H9 (cell line): ENCODE data around the gene SLC24A4. TPM values are rescaled to one million over a fixed set of nuclear protein-coding genes. Genes with fewer than 3 reads are reported as not detected.

Experiments
- DNase-seq: peaks from one replicate; pipeline ENCODE4 v3.0.0-alpha.2; 2017
- H2AFZ ChIP-seq: one replicate; pipeline ENCODE4 v1.6.1; 2013; ENCODE audit warnings: mild to moderate bottlenecking, low read length, control low read depth, moderate library complexity
- H2AK5ac ChIP-seq: 2 replicates; pipeline ENCODE4 v1.6.1; 2013; ENCODE audit warnings: low read length, control low read depth, mixed read lengths; ENCODE audit not compliant: insufficient read length
- H2BK120ac ChIP-seq: one replicate; pipeline ENCODE4 v1.6.1; 2013; ENCODE audit warnings: low read depth, mild to moderate bottlenecking, low read length, control low read depth, inconsistent platforms; ENCODE audit not compliant: poor library complexity, severe bottlenecking
- H2BK12ac ChIP-seq: 2 replicates; pipeline ENCODE4 v1.6.1; 2013; ENCODE audit warnings: low read length, control low read depth, mixed read lengths, low read depth; ENCODE audit not compliant: insufficient read length
- H2BK15ac ChIP-seq: 2 replicates; pipeline ENCODE4 v1.6.1; 2013; ENCODE audit warnings: low read depth, low read length, control low read depth
- H2BK20ac ChIP-seq: one replicate; pipeline ENCODE4 v1.6.1; 2013; ENCODE audit warnings: low read depth, mild to moderate bottlenecking, low read length, control low read depth, inconsistent platforms; ENCODE audit not compliant: poor library complexity, severe bottlenecking
- H2BK5ac ChIP-seq: 2 replicates; pipeline ENCODE4 v1.6.1; 2013; ENCODE audit warnings: low read length, control low read depth, mixed read lengths; ENCODE audit not compliant: insufficient read length
- H3K14ac ChIP-seq: 2 replicates; pipeline ENCODE4 v1.6.1; 2013; ENCODE audit warnings: low read length, control low read depth; ENCODE audit not compliant: insufficient read depth
- H3K18ac ChIP-seq: 2 replicates; pipeline ENCODE4 v1.6.1; 2013; ENCODE audit warnings: low read depth, mild to moderate bottlenecking, mixed read lengths, low read length, control low read depth; ENCODE audit not compliant: insufficient read length
- H3K23ac ChIP-seq: 2 replicates; pipeline ENCODE4 v1.6.1; 2013; ENCODE audit warnings: low read length, control low read depth, mixed read lengths, low read depth; ENCODE audit not compliant: insufficient read length
- H3K23me2 ChIP-seq: 2 replicates; pipeline ENCODE4 v1.6.1; 2013; ENCODE audit warnings: low read depth, mild to moderate bottlenecking, mixed read lengths, low read length, control low read depth; ENCODE audit not compliant: insufficient read length, poor library complexity, severe bottlenecking
- H3K27ac ChIP-seq: 2 replicates; pipeline ENCODE4 v1.5.1; 2013; ENCODE audit warnings: low read length, control low read depth, mixed read lengths, low read depth; ENCODE audit not compliant: insufficient read length
- H3K27me3 ChIP-seq: 2 replicates; pipeline ENCODE4 v1.6.1; 2013; ENCODE audit warnings: low read length, control low read depth, inconsistent platforms; ENCODE audit not compliant: insufficient read depth
- H3K4ac ChIP-seq: 2 replicates; pipeline ENCODE4 v1.6.1; 2013; ENCODE audit warnings: low read depth, mild to moderate bottlenecking, control low read depth, inconsistent platforms, low read length, moderate library complexity
- H3K4me1 ChIP-seq: 2 replicates; pipeline ENCODE4 v1.6.1; 2013; ENCODE audit warnings: low read length, control low read depth, inconsistent platforms; ENCODE audit not compliant: insufficient read depth
- H3K4me2 ChIP-seq: 2 replicates; pipeline ENCODE4 v1.6.1; 2013; ENCODE audit warnings: low read length, control low read depth, mixed read lengths; ENCODE audit not compliant: insufficient read length, insufficient read depth
- H3K56ac ChIP-seq: 2 replicates; pipeline ENCODE4 v1.6.1; 2013; ENCODE audit warnings: low read depth, mild to moderate bottlenecking, mixed read lengths, low read length, control low read depth; ENCODE audit not compliant: insufficient read length
- H3K79me1 ChIP-seq: 2 replicates; pipeline ENCODE4 v1.6.1; 2013; ENCODE audit warnings: low read depth, mild to moderate bottlenecking, moderate library complexity, low read length, control low read depth, inconsistent platforms; ENCODE audit not compliant: insufficient read depth, poor library complexity, severe bottlenecking
- H3K79me2 ChIP-seq: 2 replicates; pipeline ENCODE4 v1.6.1; 2013; ENCODE audit warnings: low read length, control low read depth, inconsistent platforms; ENCODE audit not compliant: insufficient read depth
- H3K9ac ChIP-seq: 2 replicates; pipeline ENCODE4 v1.6.1; 2013; ENCODE audit warnings: low read length, control low read depth, mixed read lengths; ENCODE audit not compliant: insufficient read length; ENCODE audit errors: extremely low read depth
- H3K9me3 ChIP-seq: one replicate; pipeline ENCODE4 v1.6.1; 2013; ENCODE audit warnings: low read depth, low read length, inconsistent platforms; ENCODE audit not compliant: control insufficient read depth
- H3T11ph ChIP-seq: one replicate; pipeline ENCODE4 v1.6.1; 2013; ENCODE audit warnings: mild to moderate bottlenecking, low read length, control low read depth, inconsistent platforms
- H4K20me1 ChIP-seq: one replicate; pipeline ENCODE4 v1.6.1; 2013; ENCODE audit not compliant: control insufficient read depth, insufficient read length, insufficient read depth
- H4K5ac ChIP-seq: 2 replicates; pipeline ENCODE4 v1.6.1; 2013; ENCODE audit warnings: low read depth, mild to moderate bottlenecking, mixed read lengths, low read length, control low read depth; ENCODE audit not compliant: insufficient read length
- H4K8ac ChIP-seq: replicated peaks from 2 replicates; pipeline ENCODE4 v1.6.1; 2013; ENCODE audit warnings: low read length, control low read depth, mixed read lengths, low read depth; ENCODE audit not compliant: insufficient read length
- H4K91ac ChIP-seq: 2 replicates; pipeline ENCODE4 v1.6.1; 2013; ENCODE audit warnings: low read depth, mild to moderate bottlenecking, moderate library complexity, mixed read lengths, low read length, control low read depth; ENCODE audit not compliant: insufficient read length
- H3K27ac Mint-ChIP-seq, 3 experiments: 2 replicates in 2 of 3; 3 replicates in 1 of 3; pipeline ENCODE4 v1.8.0; 2020 to 2021; ENCODE audit warnings: mixed read lengths in 3 of 3, mild to moderate bottlenecking in 1 of 3, moderate library complexity in 1 of 3
- H3K27me3 Mint-ChIP-seq: 2 replicates; pipeline ENCODE4 v1.8.0; 2021; ENCODE audit warnings: low read depth, mild to moderate bottlenecking, moderate library complexity, mixed read lengths
- H3K36me3 Mint-ChIP-seq, 3 experiments: 2 replicates in 2 of 3; 3 replicates in 1 of 3; pipeline ENCODE4 v1.8.0; 2020 to 2021; ENCODE audit warnings: low read depth in 3 of 3, mixed read lengths in 3 of 3; ENCODE audit not compliant: insufficient read depth in 1 of 3
- H3K4me1 Mint-ChIP-seq, 2 experiments: 2 replicates each; pipeline ENCODE4 v1.8.0; 2020; ENCODE audit warnings: mixed read lengths in 2 of 2
- H3K4me3 Mint-ChIP-seq, 2 experiments: 2 replicates in 1 of 2; 3 replicates in 1 of 2; pipeline ENCODE4 v1.8.0; 2020 to 2021; ENCODE audit warnings: mild to moderate bottlenecking in 2 of 2, mixed read lengths in 2 of 2, moderate library complexity in 1 of 2
- H3K9me3 Mint-ChIP-seq, 2 experiments: 2 replicates in 1 of 2; 3 replicates in 1 of 2; pipeline ENCODE4 v1.8.0; 2020; ENCODE audit warnings: mild to moderate bottlenecking in 2 of 2, mixed read lengths in 2 of 2, moderate library complexity in 1 of 2
- WGBS: extraction: QIAGEN DNeasy Blood & Tissue Kit; methylation state at CpG from one replicate; pipeline ENCODE4 v1.1.7; 2013; ENCODE audit warnings: missing lambda C conversion rate, low lambda C conversion rate, mixed read lengths; ENCODE audit not compliant: insufficient read length; ENCODE audit errors: extremely low coverage; 5-methylcytosine and 5-hydroxymethylcytosine counted together
- total RNA-seq: library from RNA; stranded (reverse); gene quantifications from 2 replicates; pipeline ENCODE4 v1.2.1, GENCODE V29; 2021
- TF ChIP-seq, protein P1 (sequence below): fragments of 200-600 bp; sonication (generic); conservative IDR thresholded peaks from 3 replicates; pipeline ENCODE4 v1.8.0; 2021; ENCODE audit warnings: antibody characterized with exemption, mild to moderate bottlenecking

Gene SLC24A4
- total RNA-seq, 1 experiment from 2014 or later = 0.24 TPM

GRCh38 chr14:92407410-92407809 is 84.4 kb downstream of the SLC24A4 start:
- Mint-ChIP-seq H3K4me3 (no peak overlapping the region; a peak in 1 of 5 replicates), H3K9me3 (peaks cover 23 to 26% of the 10 kb centered on the region in 2 experiments), H3K4me1 (peaks cover 16 to 19% of the 10 kb centered on the region in 2 experiments), H3K27ac (no peak overlapping the region), H3K36me3 (peaks cover 5 to 24% (median 18%) of the 10 kb centered on the region in 3 experiments; a peak in 6 of 7 replicates), H3K27me3 (peaks cover 2% of the 10 kb centered on the region)
- Histone ChIP-seq H3K14ac (no peak overlapping the region), H3K4me2 (no peak overlapping the region), H3K4me1 (no peaks in the 10 kb centered on the region; the same call in 1 of the 2 replicates), H2BK5ac (no peak overlapping the region), H3K27ac (no peak overlapping the region), H4K20me1 (no peaks in the 10 kb centered on the region), H2BK12ac (no peak overlapping the region), H3K9ac (no peak overlapping the region), H3K18ac (no peak overlapping the region), H3K79me2 (no peaks in the 10 kb centered on the region), H2AK5ac (no peak overlapping the region), H3K23ac (no peak overlapping the region), H3T11ph (no peak overlapping the region), H3K4ac (no peak overlapping the region), H2BK15ac (no peak overlapping the region), H2BK120ac (no peak overlapping the region), H4K5ac (no peak overlapping the region), H3K79me1 (no peaks in the 10 kb centered on the region), H3K23me2 (no peaks in the 10 kb centered on the region), H3K56ac (no peak overlapping the region), H2BK20ac (no peak overlapping the region), H3K9me3 (no peaks in the 10 kb centered on the region), H4K8ac (no peak overlapping the region), H4K91ac (no peak overlapping the region), H2AFZ (no peak overlapping the region), H3K27me3 (no peaks in the 10 kb centered on the region)
- TF ChIP-seq, protein P1, sequence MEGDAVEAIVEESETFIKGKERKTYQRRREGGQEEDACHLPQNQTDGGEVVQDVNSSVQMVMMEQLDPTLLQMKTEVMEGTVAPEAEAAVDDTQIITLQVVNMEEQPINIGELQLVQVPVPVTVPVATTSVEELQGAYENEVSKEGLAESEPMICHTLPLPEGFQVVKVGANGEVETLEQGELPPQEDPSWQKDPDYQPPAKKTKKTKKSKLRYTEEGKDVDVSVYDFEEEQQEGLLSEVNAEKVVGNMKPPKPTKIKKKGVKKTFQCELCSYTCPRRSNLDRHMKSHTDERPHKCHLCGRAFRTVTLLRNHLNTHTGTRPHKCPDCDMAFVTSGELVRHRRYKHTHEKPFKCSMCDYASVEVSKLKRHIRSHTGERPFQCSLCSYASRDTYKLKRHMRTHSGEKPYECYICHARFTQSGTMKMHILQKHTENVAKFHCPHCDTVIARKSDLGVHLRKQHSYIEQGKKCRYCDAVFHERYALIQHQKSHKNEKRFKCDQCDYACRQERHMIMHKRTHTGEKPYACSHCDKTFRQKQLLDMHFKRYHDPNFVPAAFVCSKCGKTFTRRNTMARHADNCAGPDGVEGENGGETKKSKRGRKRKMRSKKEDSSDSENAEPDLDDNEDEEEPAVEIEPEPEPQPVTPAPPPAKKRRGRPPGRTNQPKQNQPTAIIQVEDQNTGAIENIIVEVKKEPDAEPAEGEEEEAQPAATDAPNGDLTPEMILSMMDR = no peak
- DNase-seq = no peak
- WGBS = no CpG with 5 or more reads among the region's 1 CpG
